OCI-LY7 (cell line): Measurements from ENCODE around the gene KIF3C.

Experiments used
- EZH2phosphoT487 ChIP-seq: fragments of 200-600 bp; sonication (generic); IDR thresholded peaks from 2 replicates; pipeline ENCODE4 v1.6.1; 2018; ENCODE audit warnings: low read depth, borderline replicate concordance, mild to moderate bottlenecking, mixed run types, antibody characterized with exemption, low read length, moderate library complexity, mixed read lengths
- TF ChIP-seq, protein P1 (sequence below): fragments of 200-600 bp; sonication (generic); conservative IDR thresholded peaks from 2 replicates; pipeline ENCODE4 v1.5.1; 2014; ENCODE audit warnings: mild to moderate bottlenecking, antibody characterized with exemption, low read length, moderate library complexity, mixed read lengths

DNA sequence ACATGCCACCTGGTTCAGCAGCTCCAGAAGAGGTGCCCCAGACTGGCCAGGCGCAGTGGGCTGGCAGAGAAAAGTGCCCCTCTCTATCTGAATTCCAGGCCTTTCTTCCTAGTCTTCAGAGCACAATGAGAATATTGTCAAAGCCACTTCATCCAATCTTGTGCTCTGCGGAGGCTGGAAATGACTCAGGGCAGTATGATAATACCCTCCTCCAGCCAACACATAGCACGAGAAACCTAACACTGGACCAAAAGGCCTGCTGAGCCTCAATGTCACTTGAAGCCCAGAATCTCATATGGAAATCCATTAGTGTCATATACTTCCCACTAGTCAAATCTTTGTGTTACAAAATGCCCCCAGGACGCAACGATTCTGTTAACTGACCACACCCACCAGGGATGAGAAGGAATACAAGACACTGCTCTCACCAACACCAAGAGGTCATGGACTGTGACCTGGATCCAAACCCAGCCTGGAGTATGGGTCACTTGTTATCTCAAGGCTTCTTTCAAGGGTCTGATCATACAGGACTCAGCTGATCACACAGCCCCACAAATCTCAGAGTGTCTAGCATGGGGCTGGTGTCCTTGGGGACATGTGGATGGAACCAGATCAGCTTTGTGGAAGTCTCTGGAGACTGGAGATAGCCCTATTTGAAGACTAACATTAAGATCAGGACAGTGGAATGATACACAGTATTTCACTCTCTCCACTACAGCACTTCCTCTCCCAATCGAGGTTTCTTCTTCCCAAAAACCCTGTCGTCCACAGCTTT lies 10.1 kb downstream of the KIF3C start:
- TF ChIP-seq, protein P1, sequence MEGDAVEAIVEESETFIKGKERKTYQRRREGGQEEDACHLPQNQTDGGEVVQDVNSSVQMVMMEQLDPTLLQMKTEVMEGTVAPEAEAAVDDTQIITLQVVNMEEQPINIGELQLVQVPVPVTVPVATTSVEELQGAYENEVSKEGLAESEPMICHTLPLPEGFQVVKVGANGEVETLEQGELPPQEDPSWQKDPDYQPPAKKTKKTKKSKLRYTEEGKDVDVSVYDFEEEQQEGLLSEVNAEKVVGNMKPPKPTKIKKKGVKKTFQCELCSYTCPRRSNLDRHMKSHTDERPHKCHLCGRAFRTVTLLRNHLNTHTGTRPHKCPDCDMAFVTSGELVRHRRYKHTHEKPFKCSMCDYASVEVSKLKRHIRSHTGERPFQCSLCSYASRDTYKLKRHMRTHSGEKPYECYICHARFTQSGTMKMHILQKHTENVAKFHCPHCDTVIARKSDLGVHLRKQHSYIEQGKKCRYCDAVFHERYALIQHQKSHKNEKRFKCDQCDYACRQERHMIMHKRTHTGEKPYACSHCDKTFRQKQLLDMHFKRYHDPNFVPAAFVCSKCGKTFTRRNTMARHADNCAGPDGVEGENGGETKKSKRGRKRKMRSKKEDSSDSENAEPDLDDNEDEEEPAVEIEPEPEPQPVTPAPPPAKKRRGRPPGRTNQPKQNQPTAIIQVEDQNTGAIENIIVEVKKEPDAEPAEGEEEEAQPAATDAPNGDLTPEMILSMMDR: no peak
- TF ChIP-seq EZH2phosphoT487: no peak
